CD14-positive monocyte (primary cell): ENCODE measurements around the gene NFATC1. TPM values are rescaled to one million over a fixed set of nuclear protein-coding genes. Genes with fewer than 3 reads are reported as not detected.

Experiments
- DNase-seq, 3 donors: peaks; one replicate each; pipeline ENCODE4 v3.0.0-alpha.2; 2011 to 2022
- H2AFZ ChIP-seq: 2 replicates; pipeline ENCODE4 v1.6.0; 2012; ENCODE audit warnings: mild to moderate bottlenecking, low read depth, low read length, inconsistent platforms; ENCODE audit not compliant: insufficient read depth, poor library complexity, severe bottlenecking
- H3K27ac ChIP-seq, 2 donors: 1 replicate in 1 of 2; 2 replicates in 1 of 2; pipeline ENCODE4 v1.5.1; 2012 to 2013; ENCODE audit warnings: low read length in 2 of 2, control low read depth in 1 of 2, inconsistent platforms in 1 of 2, low read depth in 1 of 2, mild to moderate bottlenecking in 1 of 2
- H3K27me3 ChIP-seq, 2 donors: one replicate each; pipeline versions ENCODE4 v1.6.0 to v1.6.1; 2011 to 2013; ENCODE audit warnings: low read length in 2 of 2; ENCODE audit not compliant: control insufficient read depth in 2 of 2, insufficient read depth in 2 of 2
- H3K36me3 ChIP-seq, 2 donors: replicated peaks in 1 of 2; 1 replicate in 1 of 2; 2 replicates in 1 of 2; pipeline versions ENCODE4 v1.5.1 to v1.6.1; 2012 to 2013; ENCODE audit warnings: low read length in 2 of 2, control low read depth in 1 of 2, inconsistent platforms in 1 of 2, mild to moderate bottlenecking in 1 of 2; ENCODE audit not compliant: insufficient read depth in 2 of 2, control insufficient read depth in 1 of 2
- H3K4me1 ChIP-seq, 2 donors: 1 replicate in 1 of 2; 2 replicates in 1 of 2; pipeline versions ENCODE4 v1.5.1 to v1.6.1; 2012 to 2013; ENCODE audit warnings: low read length in 2 of 2, control low read depth in 1 of 2, inconsistent platforms in 1 of 2, mild to moderate bottlenecking in 1 of 2, moderate library complexity in 1 of 2; ENCODE audit not compliant: insufficient read depth in 2 of 2, control insufficient read depth in 1 of 2
- H3K4me2 ChIP-seq: replicated peaks from 2 replicates; pipeline ENCODE3; 2012; ENCODE audit warnings: low read length, moderate library complexity, mild to moderate bottlenecking; ENCODE audit not compliant: poor library complexity, severe bottlenecking; ENCODE audit errors: extremely low read depth
- H3K4me3 ChIP-seq, 3 experiments: fragments of 200-600 bp in 1 of 3; sonication (generic) in 1 of 3; replicated peaks in 1 of 3; 1 replicate in 2 of 3; 2 replicates in 1 of 3; pipeline ENCODE4 v1.5.1; 2011 to 2013; ENCODE audit warnings: low read length in 3 of 3, mild to moderate bottlenecking in 3 of 3, control low read depth in 2 of 3, low read depth in 2 of 3, inconsistent platforms in 1 of 3, moderate library complexity in 1 of 3
- H3K79me2 ChIP-seq: 2 replicates; pipeline ENCODE4 v1.6.0; 2012; ENCODE audit warnings: mild to moderate bottlenecking, control low read depth, inconsistent platforms, low read length, moderate library complexity; ENCODE audit not compliant: insufficient read depth
- H3K9ac ChIP-seq: 2 replicates; pipeline ENCODE4 v1.6.0; 2017; ENCODE audit warnings: low read length, mild to moderate bottlenecking; ENCODE audit not compliant: insufficient read depth, poor library complexity, severe bottlenecking
- H3K9me3 ChIP-seq, 2 donors: replicated peaks in 1 of 2; 1 replicate in 1 of 2; 2 replicates in 1 of 2; pipeline versions ENCODE4 v1.5.1 to v1.6.1; 2012 to 2013; ENCODE audit warnings: low read length in 2 of 2, control low read depth in 1 of 2; ENCODE audit not compliant: control insufficient read depth in 1 of 2, insufficient read depth in 1 of 2
- H4K20me1 ChIP-seq: 2 replicates; pipeline ENCODE4 v1.6.0; 2012; ENCODE audit warnings: mild to moderate bottlenecking, low read length, control low read depth, moderate library complexity; ENCODE audit not compliant: insufficient read depth
- H3K27ac Mint-ChIP-seq, 7 donors: one replicate each; pipeline ENCODE4 v1.8.0; 2020; ENCODE audit warnings: mild to moderate bottlenecking in 7 of 7, mixed read lengths in 7 of 7, moderate library complexity in 6 of 7, inconsistent platforms in 2 of 7
- H3K27me3 Mint-ChIP-seq, 3 donors: one replicate each; pipeline ENCODE4 v1.8.0; 2021 to 2022; ENCODE audit warnings: low read depth in 3 of 3, mild to moderate bottlenecking in 3 of 3, mixed read lengths in 3 of 3, moderate library complexity in 3 of 3, inconsistent platforms in 1 of 3
- H3K36me3 Mint-ChIP-seq, 2 donors: one replicate each; pipeline ENCODE4 v1.8.0; 2020; ENCODE audit warnings: mixed read lengths in 2 of 2, inconsistent platforms in 1 of 2, mild to moderate bottlenecking in 1 of 2
- H3K4me1 Mint-ChIP-seq: one replicate; pipeline ENCODE4 v1.8.0; 2020; ENCODE audit warnings: mild to moderate bottlenecking, mixed read lengths
- H3K4me3 Mint-ChIP-seq, 2 donors: one replicate each; pipeline ENCODE4 v1.8.0; 2020; ENCODE audit warnings: mild to moderate bottlenecking in 2 of 2, mixed read lengths in 2 of 2, moderate library complexity in 1 of 2
- H3K9me3 Mint-ChIP-seq, 7 donors: one replicate each; pipeline ENCODE4 v1.8.0; 2020 to 2022; ENCODE audit warnings: mixed read lengths in 7 of 7, mild to moderate bottlenecking in 6 of 7, moderate library complexity in 6 of 7, inconsistent platforms in 2 of 7
- WGBS: methylation state at CpG from one replicate; pipeline ENCODE4 v1.1.5; 2013; ENCODE audit warnings: missing lambda C conversion rate; ENCODE audit not compliant: insufficient coverage; 5-methylcytosine and 5-hydroxymethylcytosine counted together
- intact Hi-C, 2 donors: fragments of 100-400 bp; cut with micrococcal nuclease; formaldehyde crosslinking; loops; one replicate each; pipeline versions ENCODE4 v1.15.0 to v1.15.1; 2023
- polyA plus RNA-seq, 3 donors: library from polyadenylated mRNA; depleted of rRNA in 1 of 3; unstranded in 2 of 3; stranded (reverse) in 1 of 3; fragments of 300-500 nt in 2 of 3; fragments of >200 nt in 1 of 3; fragmentation: Illumina TruSeq in 2 of 3; gene quantifications; 1 replicate in 2 of 3; 2 replicates in 1 of 3; pipeline ENCODE4 v1.2.3, GENCODE V29; 2012 to 2021
- TF ChIP-seq, protein P1 (sequence below): fragments of 200-600 bp; IDR thresholded peaks from one replicate; pipeline ENCODE4 v1.8.0; 2022; ENCODE audit warnings: antibody characterized with exemption, mild to moderate bottlenecking

The NFATC1 gene
- polyA plus RNA-seq, 3 donors = 7.8 to 10.7 (median 8.3) TPM

DNA sequence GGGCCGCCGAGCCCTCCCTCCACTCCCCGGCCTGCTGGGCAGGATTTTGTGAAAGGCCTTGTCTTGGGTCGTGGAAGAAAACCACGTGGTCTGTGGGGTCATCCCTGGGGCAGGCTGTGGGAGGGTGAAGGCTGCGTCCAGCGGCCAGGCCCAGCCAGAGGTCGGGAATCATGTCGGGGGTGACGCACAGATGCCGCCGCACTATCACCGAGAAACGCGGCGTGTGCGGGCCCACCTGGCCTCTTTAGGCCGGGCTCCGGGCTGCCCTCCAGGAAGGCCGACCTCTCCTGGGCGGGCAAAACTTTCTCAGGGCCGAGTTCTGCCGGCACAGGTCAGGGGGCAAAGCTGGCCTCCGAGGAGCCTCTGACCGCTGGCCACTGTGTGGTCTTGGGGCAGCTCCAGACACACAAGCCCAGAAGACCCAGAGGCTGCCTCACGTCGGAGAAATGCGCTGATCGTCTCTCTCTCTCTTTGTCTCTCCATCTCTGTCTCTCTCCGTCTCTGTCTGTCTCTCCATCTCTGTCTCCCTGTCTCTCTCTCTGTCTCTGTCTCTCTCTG is 28.4 kb downstream of the NFATC1 start:
- H4K20me1 ChIP-seq = peaks cover 72% of the 10 kb centered on the region
- 93% methylated on average over 21 of the region's 30 CpGs for WGBS
- no peak overlapping the region for H3K4me2 ChIP-seq
- Mint-ChIP-seq H3K36me3 (peaks cover 37 to 53% of the 10 kb centered on the region in 2 donors), H3K4me1 (peaks cover 16% of the 10 kb centered on the region), H3K27ac (peak overlapping the region in 4 of 7 donors; percentile 29 to 68 (median 37)), H3K9me3 (peaks cover 0 to 2% (median 0%) of the 10 kb centered on the region in 7 donors), H3K27me3 (peaks cover 2 to 4% (median 2%) of the 10 kb centered on the region in 3 donors), H3K4me3 (no peak overlapping the region)
- H3K27me3 ChIP-seq = no peaks in the 10 kb centered on the region
- intact Hi-C loops = loop anchor here (5.0 kb wide), 2 partner anchors 37 to 42 kb away; no protein-coding TSS in a partner anchor
- peaks cover 9 to 17% of the 10 kb centered on the region in 2 donors for H3K4me1 ChIP-seq
- DNase-seq = no peak
- H3K36me3 ChIP-seq = peaks cover 17 to 25% of the 10 kb centered on the region in 2 donors
- no peak overlapping the region for H3K9ac ChIP-seq
- no peak overlapping the region for H3K27ac ChIP-seq
- TF ChIP-seq, protein P1, sequence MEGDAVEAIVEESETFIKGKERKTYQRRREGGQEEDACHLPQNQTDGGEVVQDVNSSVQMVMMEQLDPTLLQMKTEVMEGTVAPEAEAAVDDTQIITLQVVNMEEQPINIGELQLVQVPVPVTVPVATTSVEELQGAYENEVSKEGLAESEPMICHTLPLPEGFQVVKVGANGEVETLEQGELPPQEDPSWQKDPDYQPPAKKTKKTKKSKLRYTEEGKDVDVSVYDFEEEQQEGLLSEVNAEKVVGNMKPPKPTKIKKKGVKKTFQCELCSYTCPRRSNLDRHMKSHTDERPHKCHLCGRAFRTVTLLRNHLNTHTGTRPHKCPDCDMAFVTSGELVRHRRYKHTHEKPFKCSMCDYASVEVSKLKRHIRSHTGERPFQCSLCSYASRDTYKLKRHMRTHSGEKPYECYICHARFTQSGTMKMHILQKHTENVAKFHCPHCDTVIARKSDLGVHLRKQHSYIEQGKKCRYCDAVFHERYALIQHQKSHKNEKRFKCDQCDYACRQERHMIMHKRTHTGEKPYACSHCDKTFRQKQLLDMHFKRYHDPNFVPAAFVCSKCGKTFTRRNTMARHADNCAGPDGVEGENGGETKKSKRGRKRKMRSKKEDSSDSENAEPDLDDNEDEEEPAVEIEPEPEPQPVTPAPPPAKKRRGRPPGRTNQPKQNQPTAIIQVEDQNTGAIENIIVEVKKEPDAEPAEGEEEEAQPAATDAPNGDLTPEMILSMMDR = no peak
- H3K79me2 ChIP-seq = peaks cover 9% of the 10 kb centered on the region
- H2AFZ ChIP-seq = no peak overlapping the region
- H3K4me3 ChIP-seq = no peak overlapping the region
- no peaks in the 10 kb centered on the region for H3K9me3 ChIP-seq

DNA sequence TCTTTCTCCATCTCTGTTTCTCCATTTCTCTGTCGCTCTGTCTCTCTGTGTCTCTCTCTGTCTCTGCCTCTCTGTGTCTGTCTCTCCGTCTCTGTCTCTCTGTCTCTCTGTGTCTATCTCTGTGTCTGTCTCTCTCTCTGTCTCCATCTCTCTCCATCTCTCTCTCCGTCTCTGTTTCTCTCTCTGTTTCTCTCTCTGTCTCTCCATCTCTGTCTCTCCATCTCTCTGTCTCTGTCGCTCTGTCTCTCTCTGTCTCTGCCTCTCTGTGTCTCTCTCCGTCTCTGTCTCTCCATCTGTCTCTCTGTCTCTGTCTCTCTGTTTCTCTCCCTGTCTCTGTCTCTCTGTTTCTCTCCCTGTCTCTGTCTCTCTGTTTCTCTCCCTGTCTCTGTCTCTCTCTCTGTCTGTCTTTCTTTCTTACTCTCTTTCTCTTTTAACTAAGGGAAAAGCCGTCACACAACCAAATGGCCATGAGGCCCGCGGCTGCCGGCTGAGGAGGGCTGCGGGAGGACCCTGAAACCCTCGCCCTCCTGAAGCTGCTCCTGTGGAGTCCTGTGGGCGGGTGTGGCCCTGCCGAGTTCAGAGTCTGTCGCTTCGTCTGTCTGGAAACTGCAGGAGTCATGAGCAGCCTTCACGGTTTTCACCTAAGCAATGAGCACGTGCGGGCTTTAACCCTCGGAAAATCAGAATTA is 29.3 kb downstream of the NFATC1 start:
- WGBS = 90% methylated on average over 19 of the region's 19 CpGs
- intact Hi-C loops = loop anchor here (5.0 kb wide), 2 partner anchors 38 to 43 kb away; no protein-coding TSS in a partner anchor
- Mint-ChIP-seq H3K4me3 (no peak overlapping the region), H3K27me3 (peaks cover 2 to 3% (median 2%) of the 10 kb centered on the region in 3 donors), H3K9me3 (no peaks in the 10 kb centered on the region), H3K4me1 (peaks cover 23% of the 10 kb centered on the region), H3K27ac (peak overlapping the region in 6 of 7 donors; percentile 2 to 58 (median 36)), H3K36me3 (peaks cover 37 to 55% of the 10 kb centered on the region in 2 donors)
- Histone ChIP-seq H2AFZ (no peak overlapping the region), H3K4me2 (no peak overlapping the region), H3K4me1 (peaks cover 9 to 17% of the 10 kb centered on the region in 2 donors), H3K4me3 (no peak overlapping the region), H3K27me3 (no peaks in the 10 kb centered on the region), H3K79me2 (peaks cover 9% of the 10 kb centered on the region), H3K9me3 (no peaks in the 10 kb centered on the region), H4K20me1 (peaks cover 73% of the 10 kb centered on the region), H3K36me3 (peaks cover 15 to 23% of the 10 kb centered on the region in 2 donors), H3K27ac (no peak overlapping the region), H3K9ac (no peak overlapping the region)
- DNase-seq = no peak
- TF ChIP-seq, protein P1 = no peak
